ENCODE data around the gene PLEKHG5. TPM values are rescaled to one million over a fixed set of nuclear protein-coding genes. Genes with fewer than 3 reads are reported as not detected.

Gene PLEKHG5
- total RNA-seq, 1 experiment from 2014 or later, result 42.8 TPM

- Histone ChIP-seq H3K9me2 (replicated peaks; ENCODE audit: low read length) (no peaks in the 10 kb centered on the region), H3F3A (ENCODE audit: low read length, unreplicated experiment) (peaks cover 7% of the 10 kb centered on the region), H3K27ac (ENCODE audit: low read length) (peak overlapping the region; percentile 97), H3K4me2 (ENCODE audit: low read length) (peak overlapping the region; percentile 96), H3K9me3 (ENCODE audit: low read length) (no peaks in the 10 kb centered on the region), H3K9ac (ENCODE audit: low read length) (peak overlapping the region; percentile 93), H2AFZ (ENCODE audit: low read length) (peak overlapping the region; percentile 78), H3K36me3 (ENCODE audit: low read depth, low read length) (no peaks in the 10 kb centered on the region), H3K4me3 (ENCODE audit: low read length) (peak overlapping the region; percentile 89), H4K20me1 (ENCODE audit: low read length) (no peaks in the 10 kb centered on the region), H3K79me2 (ENCODE audit: low read length) (peaks cover 33% of the 10 kb centered on the region), H3K27me3 (ENCODE audit: low read length) (no peaks in the 10 kb centered on the region), H3K4me1 (ENCODE audit: insufficient read depth, low read length) (peaks cover 51% of the 10 kb centered on the region)
- DNase-seq, result peak; percentile 84
- TF ChIP-seq EZH2 (IDR thresholded peaks at IDR 0.05; ENCODE audit: low read length, unreplicated experiment), result no peak
- TF ChIP-seq, protein P1, sequence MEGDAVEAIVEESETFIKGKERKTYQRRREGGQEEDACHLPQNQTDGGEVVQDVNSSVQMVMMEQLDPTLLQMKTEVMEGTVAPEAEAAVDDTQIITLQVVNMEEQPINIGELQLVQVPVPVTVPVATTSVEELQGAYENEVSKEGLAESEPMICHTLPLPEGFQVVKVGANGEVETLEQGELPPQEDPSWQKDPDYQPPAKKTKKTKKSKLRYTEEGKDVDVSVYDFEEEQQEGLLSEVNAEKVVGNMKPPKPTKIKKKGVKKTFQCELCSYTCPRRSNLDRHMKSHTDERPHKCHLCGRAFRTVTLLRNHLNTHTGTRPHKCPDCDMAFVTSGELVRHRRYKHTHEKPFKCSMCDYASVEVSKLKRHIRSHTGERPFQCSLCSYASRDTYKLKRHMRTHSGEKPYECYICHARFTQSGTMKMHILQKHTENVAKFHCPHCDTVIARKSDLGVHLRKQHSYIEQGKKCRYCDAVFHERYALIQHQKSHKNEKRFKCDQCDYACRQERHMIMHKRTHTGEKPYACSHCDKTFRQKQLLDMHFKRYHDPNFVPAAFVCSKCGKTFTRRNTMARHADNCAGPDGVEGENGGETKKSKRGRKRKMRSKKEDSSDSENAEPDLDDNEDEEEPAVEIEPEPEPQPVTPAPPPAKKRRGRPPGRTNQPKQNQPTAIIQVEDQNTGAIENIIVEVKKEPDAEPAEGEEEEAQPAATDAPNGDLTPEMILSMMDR (conservative IDR thresholded peaks at IDR 0.05; ENCODE audit: low read depth, low read length), result peak; percentile 54; the same call in 1 of the 2 replicates
- ChIA-PET CTCF (interaction anchor here (0.7 kb wide), 2 partner anchors 40 to 441 kb away, joined by 3 to 5 read pairs; no protein-coding TSS in a partner anchor), POLR2A (ENCODE audit: unreplicated experiment) (interaction anchor here (0.7 kb wide), 1 partner anchor 65 kb away, joined by 3 read pairs; no protein-coding TSS in a partner anchor)
- TSS peak; percentile 82 for BruUV-seq (replicated peaks)
- intact Hi-C loops (cut with micrococcal nuclease), result loop anchor here (1.0 kb wide), 2 partner anchors 33 to 111 kb away; no protein-coding TSS in a partner anchor
- ATAC-seq, result peak; percentile 44
These were observed 1.0 kb downstream of the PLEKHG5 start for GRCh38 chr1:6490181-6491080.

DNA sequence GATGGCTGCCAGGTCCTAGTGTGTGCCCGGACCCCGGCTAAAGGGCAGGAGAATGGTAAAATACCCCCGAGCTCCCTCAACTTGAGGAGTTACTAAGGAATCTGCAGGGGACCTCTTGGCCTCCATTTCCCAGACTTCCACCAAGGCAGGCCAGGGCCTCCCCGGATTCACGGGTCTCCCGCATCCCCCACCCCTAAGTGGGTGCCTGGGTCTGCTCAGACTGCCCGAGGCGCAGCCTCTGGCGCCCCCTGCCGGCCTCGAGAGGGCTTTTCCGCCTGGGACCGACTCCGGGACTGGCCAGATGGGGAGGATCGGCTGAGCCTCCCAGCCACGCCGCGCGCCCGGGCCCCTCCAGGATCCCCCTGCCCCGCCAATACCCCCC, 1.7 kb downstream of the PLEKHG5 start:
- DNase-seq (peak; percentile 91), ATAC-seq (peak; percentile 41)
- ChIA-PET POLR2A (ENCODE audit: unreplicated experiment) (no interaction called here), CTCF (interaction anchor here (0.6 kb wide), 1 partner anchor 32 kb away, joined by 3 read pairs; no protein-coding TSS in a partner anchor)
- Histone ChIP-seq H3K9ac (ENCODE audit: low read length) (peak overlapping the region; percentile 93), H3K4me1 (ENCODE audit: insufficient read depth, low read length) (peaks cover 51% of the 10 kb centered on the region), H3K9me3 (ENCODE audit: low read length) (no peaks in the 10 kb centered on the region), H3K4me3 (ENCODE audit: low read length) (peak overlapping the region; percentile 89), H3K27me3 (ENCODE audit: low read length) (no peaks in the 10 kb centered on the region), H2AFZ (ENCODE audit: low read length) (peak overlapping the region; percentile 78), H3K4me2 (ENCODE audit: low read length) (peak overlapping the region; percentile 96), H3K79me2 (ENCODE audit: low read length) (peaks cover 34% of the 10 kb centered on the region), H3F3A (ENCODE audit: low read length, unreplicated experiment) (peaks cover 7% of the 10 kb centered on the region), H4K20me1 (ENCODE audit: low read length) (no peaks in the 10 kb centered on the region), H3K36me3 (ENCODE audit: low read depth, low read length) (no peaks in the 10 kb centered on the region), H3K27ac (ENCODE audit: low read length) (peak overlapping the region; percentile 97), H3K9me2 (replicated peaks; ENCODE audit: low read length) (no peaks in the 10 kb centered on the region)
- no TSS peak for BruUV-seq (replicated peaks)
- TF ChIP-seq EZH2phosphoT487 (IDR thresholded peaks at IDR 0.05; ENCODE audit: borderline replicate concordance, low read length) (no peak), EZH2 (IDR thresholded peaks at IDR 0.05; ENCODE audit: low read length, unreplicated experiment) (no peak)
- TF ChIP-seq, protein P1 (conservative IDR thresholded peaks at IDR 0.05; ENCODE audit: low read depth, low read length), result peak; percentile 99
- intact Hi-C loops (cut with micrococcal nuclease), result loop anchor here (5.0 kb wide), 1 partner anchor 138 kb away; no protein-coding TSS in a partner anchor

Data from PC-3 (cell line).